Measurements from ENCODE around the gene MPHOSPH6.
A peak's percentile ranks its signal among the peaks of the same experiment; 100 is the strongest.
"Not testable (repeated sequence)": the region's sequence is repeated elsewhere in the genome, so short reads cannot be mapped to it uniquely, and the experiment has no call there.

Gene MPHOSPH6

DNA sequence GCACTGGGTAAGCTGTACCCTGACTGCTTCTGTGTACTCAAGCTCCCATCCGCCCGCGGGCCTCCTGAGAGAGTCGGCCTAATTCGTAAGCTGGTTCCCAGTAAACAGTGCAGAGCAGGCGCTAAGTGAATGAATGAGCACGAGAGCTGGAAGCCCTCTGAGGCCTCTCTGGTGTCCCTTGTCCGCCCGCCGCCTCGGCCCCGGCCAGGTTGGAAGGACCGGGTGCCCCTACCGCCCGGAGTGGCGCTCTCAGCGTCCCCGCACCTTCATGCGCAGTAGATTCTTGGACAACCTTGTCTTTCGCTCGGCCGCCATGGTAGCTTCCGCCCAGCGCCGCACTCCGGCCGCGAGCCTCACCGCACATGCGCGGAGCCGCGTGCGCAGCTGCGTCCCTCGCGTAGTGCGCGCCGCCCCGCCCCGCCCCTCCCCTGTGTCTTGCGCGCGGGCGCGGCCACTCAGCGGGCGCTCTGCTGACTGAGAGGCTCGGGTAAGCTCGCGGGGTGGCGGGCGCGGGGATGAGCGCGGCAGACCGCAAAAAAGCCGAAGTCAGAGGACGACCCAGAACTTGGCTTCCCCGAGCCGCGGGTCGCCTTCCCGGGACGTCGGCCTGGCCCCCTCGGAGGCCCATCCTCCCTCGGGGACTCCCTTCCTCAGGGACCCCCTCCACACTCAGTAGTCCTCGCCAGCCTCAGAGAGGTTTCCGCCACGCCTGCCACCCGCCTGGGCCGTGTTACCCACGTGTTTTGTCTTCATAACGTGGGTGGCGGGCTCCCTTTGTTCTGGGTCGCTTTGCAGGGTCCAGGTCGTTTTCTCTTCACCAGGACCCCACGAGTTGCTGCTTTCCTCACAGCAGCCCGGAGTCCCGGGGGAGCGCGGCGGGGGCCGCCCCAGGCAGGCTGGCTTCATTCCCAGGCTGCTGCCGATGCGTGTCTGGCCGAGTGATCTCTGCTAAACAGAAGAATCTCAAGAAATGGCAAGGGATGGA is at the start of gene MPHOSPH6:
TSS of gene MPHOSPH6 (minus strand) at position 364 of the 985 bp plus-strand sequence. CDS start at position 315, 49 bp downstream.
- DNase-seq (ENCODE audit: low read depth in 2 of 2): peak; percentile 80 to 83

DNA sequence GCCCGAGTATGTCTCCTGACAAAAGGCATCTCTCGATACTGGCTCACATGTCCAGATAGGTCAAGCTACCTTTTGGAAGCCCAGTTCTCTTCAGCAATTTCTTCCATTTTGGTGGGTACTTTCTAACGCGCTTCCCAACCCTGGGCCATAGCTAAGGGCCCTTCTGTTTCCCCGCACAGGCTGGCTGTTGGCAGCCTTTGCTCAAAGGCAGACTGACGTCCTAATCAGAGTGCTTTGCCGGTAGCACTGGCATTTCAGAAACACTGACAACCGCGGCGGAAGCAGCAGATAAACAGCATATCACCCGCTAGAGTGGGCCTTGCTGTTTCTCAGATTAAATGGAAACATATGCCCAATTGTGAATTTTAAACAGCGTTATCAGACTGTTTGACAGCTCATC is 49.3 kb upstream of the MPHOSPH6 start:
- DNase-seq (ENCODE audit: low read depth in 2 of 2): no peak

DNA sequence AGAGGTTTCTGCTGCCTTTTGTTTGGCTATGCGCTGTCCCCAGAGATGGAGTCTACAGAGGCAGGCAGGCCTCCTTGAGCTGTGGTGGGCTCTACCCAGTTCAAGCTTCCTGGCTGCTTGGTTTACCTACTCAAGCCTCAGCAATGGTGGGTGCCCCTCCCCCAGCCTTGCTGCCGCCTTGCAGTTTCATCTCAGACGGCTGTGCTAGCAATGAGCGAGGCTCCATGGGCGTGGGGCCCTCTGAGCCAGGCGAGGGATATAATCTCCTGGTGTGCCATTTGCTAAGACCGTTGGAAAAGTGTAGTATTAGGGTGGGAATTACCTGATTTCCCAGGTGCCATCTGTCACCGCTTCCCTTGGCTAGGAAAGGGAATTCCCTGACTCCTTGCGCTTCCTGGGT is 39.3 kb upstream of the MPHOSPH6 start:
- not testable (repeated sequence) for DNase-seq (ENCODE audit: low read depth in 2 of 2)

GRCh38 chr16:82203198-82203597 is 33.2 kb upstream of the MPHOSPH6 start:
- no peak for DNase-seq (ENCODE audit: low read depth in 2 of 2)

GRCh38 chr16:82201926-82202325 is 31.9 kb upstream of the MPHOSPH6 start:
- DNase-seq (ENCODE audit: low read depth in 2 of 2): no peak

DNA sequence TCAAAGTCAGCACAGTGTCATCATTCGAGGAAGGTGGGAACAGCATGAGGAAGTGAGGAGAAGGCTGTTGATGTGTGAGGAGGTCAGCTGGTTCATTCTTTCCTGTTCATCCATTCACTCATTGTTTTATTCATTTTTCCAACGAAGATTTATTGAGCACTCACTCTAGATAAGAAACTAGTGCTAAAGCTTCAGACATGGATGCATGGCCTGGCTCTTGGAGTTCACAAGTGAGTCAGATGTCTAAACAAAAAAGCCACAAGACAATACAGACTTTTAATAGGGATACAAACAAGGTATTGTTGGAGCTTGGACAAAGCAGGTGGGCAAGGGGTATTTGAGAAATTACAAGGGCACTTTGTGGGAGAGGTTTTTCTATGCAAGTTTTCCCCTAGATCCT is 31.3 kb upstream of the MPHOSPH6 start:
- no peak for DNase-seq (ENCODE audit: low read depth in 2 of 2)

DNA sequence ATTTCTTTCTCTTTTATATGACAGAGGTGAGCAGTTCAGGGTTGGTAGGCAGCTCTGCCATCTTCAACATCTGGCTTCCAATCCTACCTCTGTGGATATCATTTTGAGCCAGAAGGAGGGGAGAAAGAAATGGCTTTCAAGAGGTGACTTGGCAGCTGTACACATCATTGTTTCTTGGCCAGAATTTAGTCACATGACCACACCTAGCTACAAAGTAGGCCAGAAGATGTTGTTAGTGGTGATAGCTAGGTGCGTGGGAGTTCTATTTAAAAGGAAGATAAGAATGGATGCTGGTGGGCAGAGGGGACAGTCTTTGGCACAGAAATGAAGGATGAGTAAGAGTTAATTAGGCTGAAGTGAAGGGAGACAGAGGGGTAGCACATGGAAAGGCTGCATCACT is 29.2 kb upstream of the MPHOSPH6 start:
- DNase-seq (ENCODE audit: low read depth in 2 of 2): no peak

- DNase-seq (ENCODE audit: low read depth in 2 of 2): no peak
Measured at GRCh38 chr16:82197540-82198240, 27.7 kb upstream of the MPHOSPH6 start.

DNA sequence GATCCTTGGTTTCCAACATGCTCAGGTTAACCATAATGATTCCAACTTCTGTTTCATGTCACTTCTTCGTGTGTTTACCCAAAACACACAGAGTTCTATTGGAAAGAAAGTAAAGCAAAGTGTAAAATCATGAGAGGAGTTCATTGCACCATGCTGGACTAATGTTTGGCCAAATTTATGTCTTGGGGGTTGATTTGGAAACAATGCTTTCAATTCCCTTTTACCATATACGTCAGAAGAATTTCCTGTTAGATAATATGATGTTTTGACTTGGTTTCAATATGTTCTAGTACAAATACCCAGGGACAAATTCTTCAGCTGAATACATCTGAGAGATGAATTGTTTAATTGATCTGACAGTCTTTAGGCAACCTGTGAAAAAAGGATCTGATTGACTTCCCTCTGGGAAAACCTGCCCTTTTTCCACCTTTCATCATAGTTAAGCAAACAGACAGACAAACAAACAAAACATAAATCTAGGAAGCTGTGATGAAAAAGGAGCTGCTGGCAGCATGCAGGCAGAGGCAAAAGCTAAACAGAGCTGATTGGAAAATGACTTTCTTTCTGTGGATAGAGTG is 26.0 kb upstream of the MPHOSPH6 start:
- DNase-seq (ENCODE audit: low read depth in 2 of 2): no peak

DNA sequence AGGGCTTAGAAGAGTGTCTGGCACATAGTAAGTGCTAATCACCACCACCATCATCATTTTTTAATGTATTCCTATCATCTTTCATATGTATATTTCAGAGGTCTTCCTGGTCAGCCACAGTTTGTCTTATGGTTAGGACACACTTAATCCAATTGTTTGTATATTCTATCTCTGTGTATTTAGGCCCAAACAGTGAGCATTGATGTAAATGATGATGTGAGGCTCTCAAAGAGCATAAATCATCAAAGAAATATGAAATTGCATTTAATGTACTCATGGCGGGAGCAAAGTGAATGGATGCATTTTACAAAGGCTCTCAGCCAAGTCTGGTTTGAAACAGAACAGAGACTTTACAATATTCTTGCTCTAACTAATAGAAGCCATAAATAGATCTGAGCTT is 24.1 kb upstream of the MPHOSPH6 start:
- DNase-seq (ENCODE audit: low read depth in 2 of 2): no peak

DNA sequence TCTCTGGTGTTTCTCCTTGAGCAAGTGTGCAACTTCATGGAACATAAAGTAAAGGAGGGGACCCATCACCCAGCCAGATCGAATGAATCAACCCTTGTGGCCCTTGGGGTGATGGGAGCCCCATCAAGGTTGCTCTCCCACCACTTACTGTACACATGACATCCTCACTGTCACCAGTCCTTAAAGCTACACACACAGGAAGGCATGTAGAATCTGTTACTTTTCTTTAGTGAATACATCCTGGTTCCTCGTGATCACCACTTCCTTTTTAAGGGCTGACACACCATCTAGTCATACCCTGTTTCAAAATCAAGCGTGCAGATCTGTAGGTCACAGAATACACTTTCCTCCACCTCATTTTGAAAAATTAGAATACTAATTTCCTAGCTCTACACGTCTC is 22.6 kb upstream of the MPHOSPH6 start:
- no peak for DNase-seq (ENCODE audit: low read depth in 2 of 2)

GRCh38 chr16:82190386-82190785 is 20.4 kb upstream of the MPHOSPH6 start:
- no peak for DNase-seq (ENCODE audit: low read depth in 2 of 2)

GRCh38 chr16:82187829-82188228 is 17.8 kb upstream of the MPHOSPH6 start:
- no peak for DNase-seq (ENCODE audit: low read depth in 2 of 2)

DNA sequence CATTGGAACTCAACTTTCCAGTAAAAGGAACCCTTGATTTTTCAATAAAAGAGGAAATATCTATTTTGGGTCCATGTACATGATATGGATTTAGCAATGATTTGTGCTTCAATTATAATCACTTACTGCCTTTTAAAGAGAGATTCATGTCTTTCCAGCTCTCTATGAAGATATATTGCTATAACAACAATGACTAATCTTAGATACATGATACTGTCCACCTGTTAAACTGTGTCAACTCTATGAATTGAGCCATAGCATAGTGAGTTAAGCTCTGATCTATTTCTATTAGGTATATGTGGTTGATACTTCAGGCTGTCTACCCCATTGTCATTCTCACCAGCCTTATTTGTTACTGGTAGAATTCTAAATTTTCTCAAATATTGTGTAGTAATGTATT is 15.0 kb upstream of the MPHOSPH6 start:
- DNase-seq (ENCODE audit: low read depth in 2 of 2): no peak

DNA sequence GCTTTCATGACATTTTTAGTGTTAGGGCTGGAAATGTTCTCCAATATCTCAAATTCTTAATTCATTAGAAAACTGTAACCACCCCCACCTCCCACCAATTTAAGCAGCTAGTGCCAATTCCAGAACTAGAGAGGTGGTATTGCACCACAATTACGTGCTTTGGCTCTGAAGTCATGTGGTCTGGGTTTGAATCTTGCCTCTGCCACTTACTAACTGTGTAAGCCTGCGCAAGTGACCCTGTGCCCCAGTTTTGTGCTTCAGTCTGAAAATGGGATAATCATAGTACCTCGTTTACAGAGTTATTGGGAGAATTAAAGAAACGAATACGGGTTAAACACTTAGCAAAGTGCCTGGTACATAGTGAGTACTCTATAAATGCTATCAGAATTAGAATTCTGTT is 14.2 kb upstream of the MPHOSPH6 start:
- no peak for DNase-seq (ENCODE audit: low read depth in 2 of 2)

DNA sequence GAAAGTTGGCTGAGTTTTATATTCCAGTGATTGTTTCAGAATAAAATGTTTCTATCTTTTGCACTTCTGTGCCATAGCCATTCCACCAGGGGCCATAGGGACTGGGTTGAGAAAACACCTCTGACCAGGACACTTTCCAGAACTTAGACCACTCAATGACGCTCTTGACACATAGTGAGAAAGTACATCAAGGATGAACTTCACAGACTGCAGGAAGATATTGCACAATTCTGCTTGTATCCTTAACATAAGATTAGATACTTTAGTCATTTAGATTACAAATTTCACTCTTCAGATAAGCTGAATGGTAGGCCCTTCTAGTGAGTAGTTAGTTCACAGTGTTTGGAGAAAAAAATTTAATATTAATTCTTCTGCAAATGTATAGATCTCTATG is 13.0 kb upstream of the MPHOSPH6 start:
- DNase-seq (ENCODE audit: low read depth in 2 of 2): no peak

DNA sequence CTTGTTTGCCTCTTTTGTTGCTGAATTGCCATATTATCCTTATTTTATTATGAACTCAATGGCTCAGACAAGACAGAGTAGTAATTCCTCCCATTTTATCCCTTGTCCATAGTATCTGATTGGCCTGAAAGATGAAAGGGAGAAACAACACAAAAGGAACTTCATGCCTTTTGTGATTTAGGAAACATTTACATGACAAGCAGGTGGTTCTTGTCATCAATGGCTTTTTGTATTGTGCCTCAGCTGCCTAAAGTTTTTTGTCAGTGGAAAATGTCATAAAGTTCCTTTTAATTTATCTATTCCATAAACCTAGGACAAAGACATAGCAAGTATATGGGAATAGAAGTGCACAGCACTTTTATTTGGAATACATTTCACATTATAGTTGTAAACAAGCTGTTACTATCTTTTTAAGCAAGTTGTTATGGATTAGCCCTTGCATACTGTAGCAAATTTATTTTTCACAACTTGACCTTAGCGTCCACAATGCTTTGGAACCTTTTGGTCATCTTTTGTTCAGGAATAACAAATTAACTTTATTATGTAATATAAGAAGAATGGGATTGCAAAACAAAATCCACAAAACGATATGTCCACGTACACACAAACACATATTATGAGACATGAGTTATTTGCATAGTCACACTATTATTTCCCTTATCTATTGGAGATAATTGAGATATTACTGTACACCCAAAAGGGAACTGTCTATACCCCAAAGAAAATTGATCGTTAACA is 12.4 kb upstream of the MPHOSPH6 start:
- DNase-seq (ENCODE audit: low read depth in 2 of 2): no peak

- no peak for DNase-seq (ENCODE audit: low read depth in 2 of 2)
Measured at GRCh38 chr16:82181461-82182185, 11.6 kb upstream of the MPHOSPH6 start.

DNA sequence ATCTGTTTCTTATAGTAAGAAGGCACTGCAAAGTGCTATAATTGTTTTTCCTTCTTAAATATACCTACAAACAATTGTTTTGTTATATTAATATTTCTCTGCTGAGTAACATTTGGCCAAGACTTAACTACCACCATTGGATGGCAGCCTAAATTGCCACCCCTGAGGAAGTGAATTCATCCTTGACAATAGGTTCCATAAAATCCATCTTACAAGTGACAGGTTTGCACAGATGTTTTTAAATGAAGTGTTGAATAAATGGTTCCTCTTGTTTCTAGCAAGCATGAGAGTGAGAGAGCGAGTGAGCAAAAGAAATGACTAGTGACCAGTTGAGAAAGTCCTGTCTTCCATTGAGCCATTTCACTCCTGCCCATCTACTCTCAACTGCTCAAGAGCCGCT is 8.3 kb upstream of the MPHOSPH6 start:
- no peak for DNase-seq (ENCODE audit: low read depth in 2 of 2)

GRCh38 chr16:82177555-82177954 is 7.5 kb upstream of the MPHOSPH6 start:
- no peak for DNase-seq (ENCODE audit: low read depth in 2 of 2)

- DNase-seq (ENCODE audit: low read depth in 2 of 2): no peak
Measured at GRCh38 chr16:82176204-82176603, 6.2 kb upstream of the MPHOSPH6 start.
